Type B pancreatic cell (in vitro differentiated cells): Measurements from ENCODE around the gene GTF2I. TPM values are rescaled to one million over a fixed set of nuclear protein-coding genes. Genes with fewer than 3 reads are reported as not detected.
"Not testable (repeated sequence)": the region's sequence is repeated elsewhere in the genome, so short reads cannot be mapped to it uniquely, and the experiment has no call there.

ENCODE experiments used
- DNase-seq: peaks from one replicate; pipeline ENCODE4 v3.0.0; 2021; ENCODE audit warnings: mixed read lengths; ENCODE audit not compliant: unreplicated experiment; ENCODE audit errors: extremely low spot score
- H3K27ac Mint-ChIP-seq: 2 replicates; pipeline ENCODE4 v1.8.0; 2021; ENCODE audit warnings: mild to moderate bottlenecking, mixed read lengths
- H3K27me3 Mint-ChIP-seq: 2 replicates; pipeline ENCODE4 v1.8.0; 2021; ENCODE audit warnings: mixed read lengths
- H3K36me3 Mint-ChIP-seq: 2 replicates; pipeline ENCODE4 v1.8.0; 2021; ENCODE audit warnings: mixed read lengths
- H3K4me1 Mint-ChIP-seq: one replicate; pipeline ENCODE4 v1.8.0; 2021; ENCODE audit warnings: mixed read lengths; ENCODE audit not compliant: unreplicated experiment
- H3K4me3 Mint-ChIP-seq: 2 replicates; pipeline ENCODE4 v1.8.0; 2021; ENCODE audit warnings: mild to moderate bottlenecking, mixed read lengths
- H3K9me3 Mint-ChIP-seq: 2 replicates; pipeline ENCODE4 v1.8.0; 2021; ENCODE audit warnings: mixed read lengths
- CTCF ChIP-seq: fragments of 200-600 bp; sonication (generic); conservative IDR thresholded peaks from 2 replicates; pipeline ENCODE4 v1.5.0; 2021; ENCODE audit warnings: antibody characterized with exemption, mild to moderate bottlenecking
- total RNA-seq: library from RNA; stranded (reverse); gene quantifications from 2 replicates; pipeline ENCODE4 v1.2.1, GENCODE V29; 2021; ENCODE audit warnings: low replicate concordance

Gene GTF2I
- total RNA-seq, 1 donor from 2014 or later = 335 TPM

GRCh38 chr7:74655324-74655723, 2.2 kb upstream of the GTF2I start:
- peak overlapping the region; percentile 96 for H3K27ac Mint-ChIP-seq
- peak overlapping the region; percentile 94 for H3K4me3 Mint-ChIP-seq
- H3K4me1 Mint-ChIP-seq = peaks cover 24% of the 10 kb centered on the region
- TF ChIP-seq CTCF = no peak
- DNase-seq = no peak
- H3K36me3 Mint-ChIP-seq = peaks cover 3% of the 10 kb centered on the region
- no peaks in the 10 kb centered on the region for H3K9me3 Mint-ChIP-seq
- H3K27me3 Mint-ChIP-seq = no peaks in the 10 kb centered on the region

- DNase-seq = no peak
- Mint-ChIP-seq H3K27ac (peak overlapping the region; percentile 96), H3K36me3 (peaks cover 7% of the 10 kb centered on the region), H3K4me1 (peaks cover 30% of the 10 kb centered on the region), H3K27me3 (no peaks in the 10 kb centered on the region), H3K9me3 (no peaks in the 10 kb centered on the region), H3K4me3 (peak overlapping the region; percentile 94)
- TF ChIP-seq CTCF = no peak
Measured at GRCh38 chr7:74655768-74656440, 1.6 kb upstream of the GTF2I start.

GRCh38 chr7:74656441-74656836, 1.1 kb upstream of the GTF2I start:
- Mint-ChIP-seq H3K36me3 (peaks cover 10% of the 10 kb centered on the region), H3K9me3 (no peaks in the 10 kb centered on the region), H3K27ac (peak overlapping the region; percentile 96), H3K27me3 (no peaks in the 10 kb centered on the region), H3K4me3 (peak overlapping the region; percentile 94), H3K4me1 (peaks cover 33% of the 10 kb centered on the region)
- no peak for DNase-seq
- TF ChIP-seq CTCF = peak; percentile 23

- DNase-seq = peak; percentile 99
- TF ChIP-seq CTCF = no peak
- Mint-ChIP-seq H3K9me3 (no peaks in the 10 kb centered on the region), H3K36me3 (peaks cover 10% of the 10 kb centered on the region), H3K27ac (peak overlapping the region; percentile 96), H3K27me3 (no peaks in the 10 kb centered on the region), H3K4me1 (peaks cover 37% of the 10 kb centered on the region), H3K4me3 (peak overlapping the region; percentile 94)
Measured at GRCh38 chr7:74656837-74657691, 454 bp upstream of the GTF2I start.

- Mint-ChIP-seq H3K27ac (peak overlapping the region; percentile 86), H3K9me3 (no peaks in the 10 kb centered on the region), H3K4me3 (peak overlapping the region; percentile 91), H3K4me1 (peaks cover 43% of the 10 kb centered on the region), H3K27me3 (no peaks in the 10 kb centered on the region), H3K36me3 (peaks cover 14% of the 10 kb centered on the region)
- TF ChIP-seq CTCF = no peak
- peak; percentile 97 for DNase-seq
Measured at GRCh38 chr7:74658178-74659004, 873 bp downstream of the GTF2I start.

- not testable (repeated sequence) for H3K9me3 Mint-ChIP-seq, H3K27me3 Mint-ChIP-seq, DNase-seq
- Mint-ChIP-seq H3K36me3 (peaks cover 14% of the 10 kb centered on the region), H3K4me1 (peaks cover 43% of the 10 kb centered on the region), H3K27ac (peak overlapping the region; percentile 88), H3K4me3 (peak overlapping the region; percentile 91)
Measured at GRCh38 chr7:74660202-74660601, 2.7 kb downstream of the GTF2I start.

GRCh38 chr7:74661836-74662794, 4.6 kb downstream of the GTF2I start:
- Mint-ChIP-seq H3K4me1 (peaks cover 34% of the 10 kb centered on the region), H3K27ac (peak overlapping the region; percentile 50), H3K36me3 (peaks cover 24% of the 10 kb centered on the region)
- not testable (repeated sequence) for H3K4me3 Mint-ChIP-seq, DNase-seq, H3K9me3 Mint-ChIP-seq, H3K27me3 Mint-ChIP-seq
